ENCODE results near the gene MRPL58. TPM values are rescaled to one million over a fixed set of nuclear protein-coding genes. Genes with fewer than 3 reads are reported as not detected.

MRPL58 gene
- total RNA-seq, 1 donor from 2014 or later = 22.4 TPM

DNA sequence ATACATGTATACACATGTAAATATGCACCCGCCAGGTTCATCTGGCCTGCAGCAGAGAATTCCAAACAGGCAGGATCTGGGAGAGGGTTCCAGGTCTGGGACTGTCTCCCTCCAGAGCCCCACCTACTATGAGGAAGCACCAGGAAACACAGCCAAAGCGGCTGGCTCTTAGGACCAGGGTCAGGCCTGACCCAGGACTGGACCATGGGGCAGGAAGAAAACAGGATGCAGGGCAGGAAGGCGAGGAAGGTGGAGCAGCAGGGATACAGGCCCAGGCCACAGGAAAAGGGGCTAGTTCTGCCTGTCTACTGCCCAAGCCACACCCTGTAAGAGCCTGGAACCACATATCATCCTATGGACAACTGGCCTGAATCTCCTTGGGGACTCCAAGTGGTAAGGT is 42.1 kb upstream of the MRPL58 start:
- DNase-seq (no peak), ATAC-seq (no peak)
- Histone ChIP-seq H3K27me3 (ENCODE audit: low read depth) (peaks cover 32% of the 10 kb centered on the region), H3K27ac (peak overlapping the region; percentile 73), H3K36me3 (no peaks in the 10 kb centered on the region), H3K9me3 (no peaks in the 10 kb centered on the region), H3K4me1 (peaks cover 30% of the 10 kb centered on the region), H3K4me3 (peak overlapping the region; percentile 74)
- TF ChIP-seq, protein P1, sequence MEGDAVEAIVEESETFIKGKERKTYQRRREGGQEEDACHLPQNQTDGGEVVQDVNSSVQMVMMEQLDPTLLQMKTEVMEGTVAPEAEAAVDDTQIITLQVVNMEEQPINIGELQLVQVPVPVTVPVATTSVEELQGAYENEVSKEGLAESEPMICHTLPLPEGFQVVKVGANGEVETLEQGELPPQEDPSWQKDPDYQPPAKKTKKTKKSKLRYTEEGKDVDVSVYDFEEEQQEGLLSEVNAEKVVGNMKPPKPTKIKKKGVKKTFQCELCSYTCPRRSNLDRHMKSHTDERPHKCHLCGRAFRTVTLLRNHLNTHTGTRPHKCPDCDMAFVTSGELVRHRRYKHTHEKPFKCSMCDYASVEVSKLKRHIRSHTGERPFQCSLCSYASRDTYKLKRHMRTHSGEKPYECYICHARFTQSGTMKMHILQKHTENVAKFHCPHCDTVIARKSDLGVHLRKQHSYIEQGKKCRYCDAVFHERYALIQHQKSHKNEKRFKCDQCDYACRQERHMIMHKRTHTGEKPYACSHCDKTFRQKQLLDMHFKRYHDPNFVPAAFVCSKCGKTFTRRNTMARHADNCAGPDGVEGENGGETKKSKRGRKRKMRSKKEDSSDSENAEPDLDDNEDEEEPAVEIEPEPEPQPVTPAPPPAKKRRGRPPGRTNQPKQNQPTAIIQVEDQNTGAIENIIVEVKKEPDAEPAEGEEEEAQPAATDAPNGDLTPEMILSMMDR (IDR thresholded peaks at IDR 0.05) = no peak
- intact Hi-C loops (cut with DNase I) = no loop called here

DNA sequence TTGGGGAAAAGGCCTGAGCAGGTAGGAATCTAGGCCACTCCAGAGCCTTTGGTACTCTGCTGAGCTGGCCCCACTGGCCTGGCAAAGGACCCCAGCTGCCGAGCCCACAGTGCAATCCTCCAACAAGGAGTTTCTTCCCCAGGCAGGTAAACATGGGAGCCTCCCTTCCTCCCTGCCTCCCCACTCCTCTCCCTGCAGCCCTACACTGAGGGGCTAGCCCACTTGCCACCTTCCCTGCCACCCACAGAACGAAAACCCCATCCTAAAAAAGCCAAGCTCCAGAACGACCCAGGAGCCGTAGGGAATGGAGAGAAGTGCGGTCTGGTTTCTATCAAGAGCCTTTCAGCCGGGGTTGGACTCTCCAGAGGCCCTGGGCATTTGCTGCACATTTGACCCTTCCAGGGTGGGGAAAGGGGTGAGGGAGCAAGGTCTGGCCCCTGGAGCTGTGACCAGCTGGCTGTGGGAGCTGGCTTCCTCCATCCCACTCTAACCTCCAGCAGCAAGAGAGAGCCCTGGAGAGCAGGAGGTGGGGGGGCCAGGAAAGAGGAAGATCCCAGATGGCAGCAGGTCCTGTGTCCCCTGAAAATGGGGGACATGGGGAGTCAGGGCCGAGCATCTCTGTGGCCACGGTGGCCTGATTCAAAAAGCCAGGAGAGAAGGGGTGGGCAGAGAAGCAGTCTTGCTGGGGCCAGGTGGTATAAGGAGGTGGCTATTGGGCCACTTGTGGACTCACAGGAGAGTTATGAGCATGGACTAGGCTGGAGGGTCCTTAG is 41.2 kb upstream of the MRPL58 start:
- TF ChIP-seq, protein P1 (IDR thresholded peaks at IDR 0.05) = no peak
- ATAC-seq = no peak
- no peak for DNase-seq
- H3K4me1 ChIP-seq = peaks cover 30% of the 10 kb centered on the region
- H3K36me3 ChIP-seq = no peaks in the 10 kb centered on the region
- H3K27ac ChIP-seq = peak overlapping the region; percentile 73
- no peaks in the 10 kb centered on the region for H3K9me3 ChIP-seq
- intact Hi-C loops (cut with DNase I) = no loop called here
- peak overlapping the region; percentile 74 for H3K4me3 ChIP-seq
- peaks cover 32% of the 10 kb centered on the region for H3K27me3 ChIP-seq (ENCODE audit: low read depth)

DNA sequence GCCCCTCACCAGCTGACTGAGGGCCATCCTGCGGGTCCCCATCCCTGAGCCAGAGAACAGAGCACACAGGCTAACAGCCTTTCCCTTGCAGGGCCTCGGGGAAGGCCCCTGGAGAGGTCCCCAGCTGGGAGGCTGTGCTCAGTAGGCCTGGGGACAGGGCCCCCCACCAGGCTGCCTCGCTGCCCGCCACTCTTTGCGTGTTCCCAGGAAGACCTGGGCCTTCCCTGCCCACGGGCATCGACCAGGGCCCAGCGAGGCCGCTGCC is 40.7 kb upstream of the MRPL58 start:
- no peak for DNase-seq
- Histone ChIP-seq H3K4me1 (peaks cover 30% of the 10 kb centered on the region), H3K4me3 (peak overlapping the region; percentile 74), H3K36me3 (no peaks in the 10 kb centered on the region), H3K9me3 (no peaks in the 10 kb centered on the region), H3K27me3 (ENCODE audit: low read depth) (peaks cover 32% of the 10 kb centered on the region), H3K27ac (peak overlapping the region; percentile 73)
- intact Hi-C loops (cut with DNase I) = no loop called here
- TF ChIP-seq, protein P1 (IDR thresholded peaks at IDR 0.05) = no peak
- peak in 1 of 2 donors; percentile 35 for ATAC-seq

DNA sequence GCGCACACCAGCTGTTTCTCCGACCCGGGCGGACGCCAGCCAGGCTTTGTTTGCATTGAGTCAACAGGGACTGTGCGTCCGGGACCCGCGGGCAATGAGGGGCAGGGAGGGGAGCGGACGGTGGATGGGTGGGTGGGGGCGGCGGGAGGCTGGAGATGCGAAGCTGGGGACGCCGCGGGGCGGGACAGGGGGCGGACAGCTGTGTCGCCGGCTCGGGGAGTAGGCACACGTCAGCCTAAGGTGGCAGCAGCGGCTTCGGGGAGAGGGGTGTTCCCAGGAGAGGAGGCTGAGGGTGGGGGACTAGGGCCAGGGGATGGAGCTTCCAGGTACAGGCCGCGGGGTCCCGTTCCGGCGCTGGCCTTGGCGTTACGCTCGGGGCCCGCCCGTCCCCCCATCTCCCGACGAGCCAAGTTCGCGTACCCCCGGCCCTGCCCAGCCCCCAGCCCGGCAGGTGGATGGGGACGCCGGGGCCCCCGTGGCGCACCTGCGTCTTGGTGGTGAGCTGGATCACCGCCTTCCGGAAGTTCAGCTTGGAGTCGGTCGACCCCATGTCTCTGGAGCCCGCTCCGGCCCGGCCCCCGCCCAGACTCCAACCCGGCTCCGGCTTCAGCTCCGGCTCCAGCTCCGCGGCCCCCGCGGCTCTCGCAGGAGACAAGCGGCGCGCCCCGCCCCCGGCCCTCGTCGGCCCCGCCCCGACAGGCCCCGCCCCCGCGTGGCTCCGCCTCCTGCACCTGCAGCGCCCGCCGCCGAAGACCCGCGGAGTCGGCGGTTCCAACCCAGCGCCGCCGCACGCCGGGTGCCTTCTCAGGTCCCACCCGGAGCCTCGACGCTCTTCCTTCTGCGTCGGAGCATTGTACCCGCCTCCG is 40.1 kb upstream of the MRPL58 start, which contains the start of gene HID1:
HID1 (minus strand) TSS at position 653 of the 866 bp plus-strand sequence; CDS start at position 550, 103 bp downstream.
- peak within 1 kb of the TSS; percentile 73 for H3K27ac ChIP-seq
- intact Hi-C loops (cut with DNase I) = no loop called here

DNA sequence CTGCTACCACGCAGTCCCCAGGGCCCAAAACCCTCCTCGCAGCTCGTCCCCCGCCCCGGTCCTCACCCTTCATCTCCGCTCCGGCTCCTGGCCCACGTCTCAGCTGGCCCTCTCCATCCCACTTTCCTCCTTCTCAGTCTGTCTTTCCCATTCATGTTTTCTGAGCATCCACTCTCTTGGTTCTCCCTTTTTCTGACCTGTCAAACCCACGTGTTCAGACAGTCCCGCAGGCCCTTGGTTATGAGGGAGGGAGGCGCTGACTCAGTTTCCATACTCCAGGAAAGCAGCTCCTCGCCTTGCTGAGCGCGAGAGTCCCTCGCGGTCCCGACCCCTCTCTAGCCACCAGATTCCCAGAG is 39.5 kb upstream of the MRPL58 start:
- peaks cover 32% of the 10 kb centered on the region for H3K27me3 ChIP-seq (ENCODE audit: low read depth)
- TF ChIP-seq, protein P1 (IDR thresholded peaks at IDR 0.05) = no peak
- peak overlapping the region; percentile 74 for H3K4me3 ChIP-seq
- H3K4me1 ChIP-seq = peaks cover 30% of the 10 kb centered on the region
- H3K9me3 ChIP-seq = no peaks in the 10 kb centered on the region
- peak overlapping the region; percentile 73 for H3K27ac ChIP-seq
- H3K36me3 ChIP-seq = no peaks in the 10 kb centered on the region
- intact Hi-C loops (cut with DNase I) = no loop called here
- ATAC-seq (peak in 1 of 2 donors; percentile 22), DNase-seq (no peak)

More for the DNA sequence above, 40.1 kb upstream of the MRPL58 start, which contains the start of gene HID1:
- peaks cover 30% of the 10 kb centered on the region for H3K4me1 ChIP-seq
- DNase-seq (peak; percentile 79), ATAC-seq (peak; percentile 90 to 95)
- H3K9me3 ChIP-seq = no peaks in the 10 kb centered on the region
- TF ChIP-seq, protein P1 (IDR thresholded peaks at IDR 0.05) = no peak
- peak within 1 kb of the TSS; percentile 74 for H3K4me3 ChIP-seq
- no peaks in the 10 kb centered on the region for H3K36me3 ChIP-seq
- H3K27me3 ChIP-seq (ENCODE audit: low read depth) = peaks cover 32% of the 10 kb centered on the region
